NT2/D1 (cell line): ENCODE measurements around the gene PRC1.
"Not testable (repeated sequence)": the region's sequence is repeated elsewhere in the genome, so short reads cannot be mapped to it uniquely, and the experiment has no call there.

ENCODE experiments used
- DNase-seq: peaks from one replicate; pipeline ENCODE4 v3.0.0-alpha.2; 2011; ENCODE audit warnings: low read depth, low spot score
- H3K27me3 ChIP-seq: 2 replicates; pipeline ENCODE4 v1.6.0; 2011; ENCODE audit warnings: mild to moderate bottlenecking; ENCODE audit not compliant: insufficient read length, insufficient read depth
- H3K36me3 ChIP-seq: 2 replicates; pipeline ENCODE4 v1.6.1; 2011; ENCODE audit warnings: mild to moderate bottlenecking, low read length, mixed read lengths; ENCODE audit not compliant: insufficient read depth, insufficient read length
- H3K4me1 ChIP-seq: 2 replicates; pipeline ENCODE4 v1.5.1; 2011; ENCODE audit not compliant: insufficient read depth, insufficient read length
- H3K4me3 ChIP-seq: 2 replicates; pipeline ENCODE4 v1.5.1; 2011; ENCODE audit warnings: low read depth; ENCODE audit not compliant: insufficient read length
- H3K9ac ChIP-seq: 2 replicates; pipeline ENCODE4 v1.6.0; 2011; ENCODE audit warnings: low read depth; ENCODE audit not compliant: insufficient read length
- H3K9me3 ChIP-seq: 2 replicates; pipeline ENCODE4 v1.5.1; 2011; ENCODE audit warnings: mild to moderate bottlenecking, low read length; ENCODE audit not compliant: insufficient read depth
- SUZ12 ChIP-seq: IDR thresholded peaks from 2 replicates; pipeline ENCODE4 v1.6.1; 2011; ENCODE audit not compliant: insufficient read length, insufficient read depth; ENCODE audit errors: extremely low read depth
- YY1 ChIP-seq: IDR thresholded peaks from 2 replicates; pipeline ENCODE4 v1.6.1; 2011; ENCODE audit not compliant: insufficient read length, insufficient read depth
- ZNF274 ChIP-seq: IDR thresholded peaks from 2 replicates; pipeline ENCODE4 v1.6.1; 2011; ENCODE audit warnings: mild to moderate bottlenecking, low read depth, low read length

PRC1 gene

DNA sequence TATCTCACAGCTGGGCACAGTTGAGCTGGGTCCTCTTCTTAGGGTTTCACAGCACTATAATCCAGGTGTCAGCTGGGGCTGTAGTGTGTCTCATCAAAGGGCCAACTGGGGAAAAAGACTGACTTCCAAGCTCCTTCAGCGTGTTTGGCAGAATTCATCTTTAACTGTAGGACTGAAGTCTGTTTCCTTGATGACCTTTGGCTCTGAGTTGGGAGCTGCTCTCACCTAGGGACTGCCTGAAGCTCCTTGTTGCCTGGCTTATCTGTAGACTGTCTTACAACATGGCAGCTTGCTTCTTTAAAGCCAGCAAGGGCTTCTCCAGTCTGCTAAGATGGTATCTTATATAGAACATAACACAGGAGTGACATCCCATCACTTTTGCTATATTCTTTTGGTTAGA is 33.3 kb upstream of the PRC1 start:
- no peak overlapping the region for H3K9ac ChIP-seq
- no peak overlapping the region for H3K4me3 ChIP-seq
- TF ChIP-seq YY1 (no peak), SUZ12 (no peak), ZNF274 (no peak)
- H3K36me3 ChIP-seq: no peaks in the 10 kb centered on the region
- DNase-seq: no peak
- no peaks in the 10 kb centered on the region for H3K4me1 ChIP-seq
- no peaks in the 10 kb centered on the region for H3K9me3 ChIP-seq
- no peaks in the 10 kb centered on the region for H3K27me3 ChIP-seq

DNA sequence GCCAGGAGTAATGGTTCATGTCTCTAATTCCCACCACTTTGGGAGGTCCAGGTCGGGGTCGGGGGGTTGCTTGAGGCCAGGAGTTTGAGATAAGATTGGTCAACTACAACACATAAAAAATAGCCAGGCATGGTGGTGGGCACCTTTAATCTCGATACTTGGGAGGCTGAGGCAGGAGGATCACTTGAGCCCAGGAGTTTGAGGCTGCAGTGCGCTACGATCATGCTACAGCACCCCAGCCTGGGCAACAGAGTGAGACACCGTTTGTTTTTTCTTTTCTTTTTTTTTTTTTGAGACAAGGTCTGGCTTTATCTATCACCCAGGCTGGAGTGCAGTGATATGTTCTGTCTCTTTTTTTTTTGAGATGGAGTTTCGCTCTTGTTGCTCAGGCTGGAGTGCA is 29.4 kb upstream of the PRC1 start:
- Histone ChIP-seq H3K27me3 (no peaks in the 10 kb centered on the region), H3K36me3 (peaks cover 4% of the 10 kb centered on the region), H3K4me3 (no peak overlapping the region), H3K4me1 (no peaks in the 10 kb centered on the region), H3K9ac (no peak overlapping the region), H3K9me3 (no peaks in the 10 kb centered on the region)
- TF ChIP-seq SUZ12: no peak
- TF ChIP-seq YY1: no peak
- TF ChIP-seq ZNF274: no peak
- no peak for DNase-seq

DNA sequence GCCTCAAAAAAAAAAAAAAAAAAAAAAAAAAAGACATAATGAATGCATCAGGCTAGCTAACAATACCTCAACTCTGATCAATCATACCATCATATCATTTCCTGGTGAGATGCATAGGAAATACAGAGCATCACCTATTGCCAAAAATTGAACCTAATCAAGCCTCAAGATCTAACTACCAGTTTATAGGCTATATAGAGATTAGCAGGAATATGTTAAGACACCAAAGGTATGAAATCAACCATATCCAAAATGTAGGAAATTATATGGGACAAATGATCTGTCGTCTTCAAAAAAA is 28.4 kb upstream of the PRC1 start:
- H3K36me3 ChIP-seq: peaks cover 4% of the 10 kb centered on the region
- no peak for DNase-seq
- H3K9me3 ChIP-seq: no peaks in the 10 kb centered on the region
- peak overlapping the region; percentile 96 for H3K9ac ChIP-seq
- H3K27me3 ChIP-seq: no peaks in the 10 kb centered on the region
- no peaks in the 10 kb centered on the region for H3K4me1 ChIP-seq
- TF ChIP-seq SUZ12: no peak
- TF ChIP-seq ZNF274: no peak
- TF ChIP-seq YY1: no peak
- H3K4me3 ChIP-seq: peak overlapping the region; percentile 92

DNA sequence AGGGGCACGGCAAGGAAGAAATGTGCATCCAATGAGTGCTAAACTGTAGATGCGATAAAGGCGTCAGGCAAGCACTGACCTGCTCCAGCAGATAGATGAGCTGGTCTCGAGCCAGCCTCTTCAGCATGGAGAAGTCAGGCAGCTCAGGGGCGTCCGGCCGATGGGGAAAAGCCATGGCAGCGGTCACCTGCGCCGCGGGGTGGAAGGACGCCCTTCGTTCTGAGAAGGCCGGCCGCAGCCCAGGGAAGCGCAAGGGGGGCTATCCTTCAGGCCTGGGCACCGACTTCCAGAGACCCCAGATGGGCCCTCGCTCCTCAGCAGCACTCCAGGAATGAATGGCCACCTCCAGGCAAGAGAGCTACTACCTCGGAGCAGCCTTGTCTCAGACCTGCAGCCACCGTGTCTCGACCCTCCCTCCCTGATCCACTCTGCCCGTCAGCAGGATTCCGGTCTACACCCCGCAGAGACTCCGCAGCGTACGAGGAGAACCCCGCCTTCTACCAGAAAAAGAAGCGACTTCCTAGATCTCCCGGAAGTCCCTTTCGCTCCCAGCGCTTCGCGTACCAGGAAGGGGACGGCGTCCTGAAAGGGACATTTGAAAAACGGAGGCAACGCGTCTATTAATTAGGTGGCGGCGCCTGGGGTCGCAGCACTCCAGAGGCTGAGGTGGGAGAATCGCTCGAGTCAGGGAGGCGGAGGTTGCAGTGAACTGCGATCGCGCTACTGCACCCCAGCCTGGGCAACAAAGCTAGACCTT is 27.9 kb upstream of the PRC1 start, which contains the start of gene VPS33B:
Gene VPS33B (minus strand): TSS at position 520 of the 757 bp plus-strand sequence. CDS start 345 bp downstream, at position 175.
- Histone ChIP-seq H3K4me3 (peak within 1 kb of the TSS; percentile 92), H3K27me3 (no peaks in the 10 kb centered on the region), H3K36me3 (peaks cover 4% of the 10 kb centered on the region)

DNA sequence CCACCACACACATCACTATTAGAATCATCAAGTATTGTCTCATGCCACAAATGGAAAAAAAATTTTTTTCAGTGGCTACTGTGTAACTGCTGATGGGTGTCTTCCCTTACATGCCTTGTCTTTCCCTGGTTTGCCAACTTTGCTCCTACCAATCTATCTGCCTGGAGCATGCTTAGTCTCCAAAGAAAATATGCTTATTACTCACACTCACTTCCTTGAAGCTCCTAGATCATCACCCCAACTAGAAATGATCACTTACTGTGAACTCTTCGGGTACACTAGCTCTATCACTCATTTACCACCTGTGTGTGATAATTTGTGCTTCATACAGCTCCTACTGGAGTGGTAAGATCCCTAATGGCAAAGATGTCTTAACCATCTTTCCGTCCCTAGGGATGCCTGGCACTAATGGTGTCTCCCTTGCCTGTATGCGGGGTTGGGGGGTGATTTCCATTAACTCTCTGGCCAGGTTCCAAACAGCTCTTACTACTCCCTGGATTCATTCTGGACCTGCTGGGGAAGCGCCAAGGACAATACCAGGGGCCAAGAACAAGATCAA is 27.3 kb upstream of the PRC1 start:
- H3K9me3 ChIP-seq: no peaks in the 10 kb centered on the region
- H3K9ac ChIP-seq: peak overlapping the region; percentile 96
- TF ChIP-seq YY1: no peak
- TF ChIP-seq SUZ12: no peak
- TF ChIP-seq ZNF274: no peak
- H3K4me3 ChIP-seq: peak overlapping the region; percentile 92
- H3K4me1 ChIP-seq: no peaks in the 10 kb centered on the region
- DNase-seq: no peak
- peaks cover 9% of the 10 kb centered on the region for H3K36me3 ChIP-seq
- H3K27me3 ChIP-seq: no peaks in the 10 kb centered on the region

More for the DNA sequence above, 27.9 kb upstream of the PRC1 start, which contains the start of gene VPS33B:
- TF ChIP-seq YY1 (no peak), ZNF274 (no peak), SUZ12 (no peak)
- Histone ChIP-seq H3K4me1 (no peaks in the 10 kb centered on the region), H3K9ac (peak within 1 kb of the TSS; percentile 96), H3K9me3 (no peaks in the 10 kb centered on the region)
- DNase-seq: peak; percentile 83

DNA sequence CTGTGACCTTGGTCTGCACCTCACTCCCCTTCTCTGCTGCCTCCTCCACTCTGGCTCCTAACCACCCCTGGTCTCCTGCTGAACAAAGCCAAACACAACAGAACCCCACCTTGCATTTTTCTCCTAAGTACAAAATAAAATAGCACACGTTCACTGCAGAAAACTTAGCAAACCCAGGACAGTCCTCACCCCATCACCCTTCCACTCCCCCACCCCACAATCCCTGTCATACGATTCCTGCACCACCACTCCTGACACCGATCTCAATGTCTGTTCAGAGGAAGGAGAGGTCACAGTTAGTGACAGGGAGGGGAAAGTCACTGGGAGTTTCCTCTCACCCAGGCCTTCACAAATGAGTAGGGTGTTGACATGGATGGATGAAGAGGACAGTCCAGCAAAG is 23.8 kb upstream of the PRC1 start:
- Histone ChIP-seq H3K9ac (no peak overlapping the region), H3K36me3 (peaks cover 33% of the 10 kb centered on the region)
- no peak for DNase-seq

DNA sequence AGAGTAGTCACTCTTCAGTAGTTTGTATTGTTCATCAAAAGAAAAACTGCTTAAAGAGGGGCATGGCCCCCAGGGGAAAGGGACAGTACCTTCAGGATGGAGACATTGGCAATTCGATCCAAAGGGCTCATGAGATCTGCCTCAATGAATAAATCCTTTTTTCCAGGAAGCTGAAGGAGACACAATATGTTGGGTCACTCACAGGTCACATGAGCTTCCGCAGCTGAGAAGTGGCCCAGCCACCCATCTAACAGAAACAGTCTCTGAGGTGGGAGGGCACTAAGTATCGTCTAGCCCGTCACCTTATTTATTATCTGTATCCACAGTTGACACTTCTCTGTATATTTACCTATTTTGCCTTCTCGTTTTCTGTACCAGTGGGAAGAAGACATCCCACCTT is 23.4 kb upstream of the PRC1 start:
- Histone ChIP-seq H3K27me3 (no peaks in the 10 kb centered on the region), H3K9me3 (no peaks in the 10 kb centered on the region), H3K36me3 (peaks cover 38% of the 10 kb centered on the region), H3K9ac (no peak overlapping the region), H3K4me3 (no peak overlapping the region), H3K4me1 (no peaks in the 10 kb centered on the region)
- TF ChIP-seq SUZ12 (no peak), ZNF274 (no peak), YY1 (no peak)
- no peak for DNase-seq

More for the DNA sequence above, 23.8 kb upstream of the PRC1 start:
- H3K4me1 ChIP-seq: no peaks in the 10 kb centered on the region
- no peaks in the 10 kb centered on the region for H3K27me3 ChIP-seq
- no peaks in the 10 kb centered on the region for H3K9me3 ChIP-seq
- TF ChIP-seq SUZ12 (no peak), YY1 (no peak), ZNF274 (no peak)
- H3K4me3 ChIP-seq: no peak overlapping the region

DNA sequence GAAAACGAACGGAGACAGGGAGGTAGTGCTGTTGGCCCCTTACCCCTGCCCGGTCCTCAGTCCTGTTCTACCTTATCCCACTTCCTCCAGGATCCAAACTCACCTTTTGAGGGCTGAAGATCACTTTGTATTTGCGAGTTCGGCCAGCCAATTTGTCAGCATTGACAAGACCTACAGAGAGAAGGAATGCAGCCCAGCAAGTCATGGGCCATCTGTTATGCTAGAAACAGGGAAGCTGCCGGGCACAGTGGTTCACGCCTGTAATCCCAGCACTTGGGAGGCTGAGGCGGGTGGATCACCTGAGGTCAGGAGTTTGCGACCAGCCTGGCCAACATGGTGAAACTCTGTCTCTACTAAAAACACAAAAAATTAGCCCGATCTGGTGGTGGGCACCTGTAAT is 19.4 kb upstream of the PRC1 start:
- H3K4me1 ChIP-seq, H3K27me3 ChIP-seq, H3K9ac ChIP-seq, H3K4me3 ChIP-seq, H3K9me3 ChIP-seq, DNase-seq: not testable (repeated sequence)
- H3K36me3 ChIP-seq: peaks cover 61% of the 10 kb centered on the region
